HL-60 (cell line): ENCODE data around the gene TPRKB.
"Not testable (repeated sequence)": the region's sequence is repeated elsewhere in the genome, so short reads cannot be mapped to it uniquely, and the experiment has no call there.

Source experiments
- DNase-seq, 2 experiments: peaks; one replicate each; pipeline ENCODE4 v3.0.0-alpha.2; 2010 to 2020; ENCODE audit warnings: low read depth in 1 of 2, low spot score in 1 of 2
- H3K27ac ChIP-seq: fragments of 250-450 bp; sonication (Bioruptor Pico); replicated peaks from 2 replicates; pipeline ENCODE4 v1.5.1; 2020; ENCODE audit warnings: mild to moderate bottlenecking, moderate library complexity
- H3K27me3 ChIP-seq: fragments of 250-450 bp; sonication (Bioruptor Pico); 2 replicates; pipeline ENCODE4 v1.5.1; 2021; ENCODE audit warnings: mild to moderate bottlenecking, moderate library complexity; ENCODE audit not compliant: insufficient read depth, poor library complexity, severe bottlenecking
- H3K4me3 ChIP-seq: replicated peaks from 2 replicates; pipeline ENCODE4 v1.5.1; 2011; ENCODE audit warnings: mild to moderate bottlenecking, control low read depth, low read length; ENCODE audit not compliant: insufficient read depth
- CTCF ChIP-seq: IDR thresholded peaks from one replicate; pipeline ENCODE4 v1.5.1; 2011; ENCODE audit warnings: low read length, control low read depth, inconsistent platforms; ENCODE audit not compliant: insufficient read depth
- GABPA ChIP-seq: IDR thresholded peaks from 2 replicates; pipeline ENCODE4 v1.6.1; 2012; ENCODE audit warnings: low read depth
- POLR2AphosphoS5 ChIP-seq: IDR thresholded peaks from 2 replicates; pipeline ENCODE4 v1.6.1; 2012; ENCODE audit warnings: low read depth
- REST ChIP-seq: IDR thresholded peaks from 2 replicates; pipeline ENCODE4 v1.6.1; 2012; ENCODE audit warnings: low read depth; ENCODE audit not compliant: insufficient replicate concordance
- SPI1 ChIP-seq: IDR thresholded peaks from 2 replicates; pipeline ENCODE4 v1.6.1; 2012; ENCODE audit warnings: low read depth, mild to moderate bottlenecking, borderline replicate concordance

The TPRKB gene

GRCh38 chr2:73730810-73731209, 6.3 kb downstream of the TPRKB start:
- no peak for DNase-seq
- Histone ChIP-seq H3K27ac (no peak overlapping the region), H3K4me3 (no peak overlapping the region), H3K27me3 (no peaks in the 10 kb centered on the region)
- TF ChIP-seq GABPA (no peak), SPI1 (peak; percentile 44; the same call in 1 of the 2 replicates)

- Histone ChIP-seq H3K4me3 (no peak overlapping the region), H3K27ac (no peak overlapping the region), H3K27me3 (no peaks in the 10 kb centered on the region)
- no peak for DNase-seq
- TF ChIP-seq GABPA (no peak), REST (no peak), CTCF (no peak), SPI1 (no peak), POLR2AphosphoS5 (no peak)
Measured at GRCh38 chr2:73728711-73729110, 8.4 kb downstream of the TPRKB start.

GRCh38 chr2:73728043-73728442, 9.1 kb downstream of the TPRKB start:
- H3K27ac ChIP-seq = no peak overlapping the region
- no peak overlapping the region for H3K4me3 ChIP-seq
- DNase-seq = no peak
- no peak for TF ChIP-seq REST
- no peak for TF ChIP-seq POLR2AphosphoS5
- no peak for TF ChIP-seq CTCF
- TF ChIP-seq GABPA = no peak
- TF ChIP-seq SPI1 = no peak
- H3K27me3 ChIP-seq = no peaks in the 10 kb centered on the region

GRCh38 chr2:73726657-73727056, 10.5 kb downstream of the TPRKB start:
- H3K27me3 ChIP-seq, H3K4me3 ChIP-seq, DNase-seq, H3K27ac ChIP-seq: not testable (repeated sequence)

GRCh38 chr2:73718851-73719621, 18.1 kb downstream of the TPRKB start:
- no peak for DNase-seq
- H3K27me3 ChIP-seq = no peaks in the 10 kb centered on the region
- H3K4me3 ChIP-seq = no peak overlapping the region
- no peak overlapping the region for H3K27ac ChIP-seq
- TF ChIP-seq GABPA (no peak), CTCF (no peak), SPI1 (no peak), POLR2AphosphoS5 (no peak), REST (no peak)
